H9 (cell line): ENCODE data around the gene KRT35. TPM values are rescaled to one million over a fixed set of nuclear protein-coding genes. Genes with fewer than 3 reads are reported as not detected.

ENCODE experiments used
- DNase-seq: peaks from one replicate; pipeline ENCODE4 v3.0.0-alpha.2; 2017
- H2AFZ ChIP-seq: one replicate; pipeline ENCODE4 v1.6.1; 2013; ENCODE audit warnings: mild to moderate bottlenecking, low read length, control low read depth, moderate library complexity
- H2AK5ac ChIP-seq: 2 replicates; pipeline ENCODE4 v1.6.1; 2013; ENCODE audit warnings: low read length, control low read depth, mixed read lengths; ENCODE audit not compliant: insufficient read length
- H2BK120ac ChIP-seq: one replicate; pipeline ENCODE4 v1.6.1; 2013; ENCODE audit warnings: low read depth, mild to moderate bottlenecking, low read length, control low read depth, inconsistent platforms; ENCODE audit not compliant: poor library complexity, severe bottlenecking
- H2BK12ac ChIP-seq: 2 replicates; pipeline ENCODE4 v1.6.1; 2013; ENCODE audit warnings: low read length, control low read depth, mixed read lengths, low read depth; ENCODE audit not compliant: insufficient read length
- H2BK15ac ChIP-seq: 2 replicates; pipeline ENCODE4 v1.6.1; 2013; ENCODE audit warnings: low read depth, low read length, control low read depth
- H2BK20ac ChIP-seq: one replicate; pipeline ENCODE4 v1.6.1; 2013; ENCODE audit warnings: low read depth, mild to moderate bottlenecking, low read length, control low read depth, inconsistent platforms; ENCODE audit not compliant: poor library complexity, severe bottlenecking
- H2BK5ac ChIP-seq: 2 replicates; pipeline ENCODE4 v1.6.1; 2013; ENCODE audit warnings: low read length, control low read depth, mixed read lengths; ENCODE audit not compliant: insufficient read length
- H3K14ac ChIP-seq: 2 replicates; pipeline ENCODE4 v1.6.1; 2013; ENCODE audit warnings: low read length, control low read depth; ENCODE audit not compliant: insufficient read depth
- H3K18ac ChIP-seq: 2 replicates; pipeline ENCODE4 v1.6.1; 2013; ENCODE audit warnings: low read depth, mild to moderate bottlenecking, mixed read lengths, low read length, control low read depth; ENCODE audit not compliant: insufficient read length
- H3K23ac ChIP-seq: 2 replicates; pipeline ENCODE4 v1.6.1; 2013; ENCODE audit warnings: low read length, control low read depth, mixed read lengths, low read depth; ENCODE audit not compliant: insufficient read length
- H3K23me2 ChIP-seq: 2 replicates; pipeline ENCODE4 v1.6.1; 2013; ENCODE audit warnings: low read depth, mild to moderate bottlenecking, mixed read lengths, low read length, control low read depth; ENCODE audit not compliant: insufficient read length, poor library complexity, severe bottlenecking
- H3K27ac ChIP-seq: 2 replicates; pipeline ENCODE4 v1.5.1; 2013; ENCODE audit warnings: low read length, control low read depth, mixed read lengths, low read depth; ENCODE audit not compliant: insufficient read length
- H3K27me3 ChIP-seq: 2 replicates; pipeline ENCODE4 v1.6.1; 2013; ENCODE audit warnings: low read length, control low read depth, inconsistent platforms; ENCODE audit not compliant: insufficient read depth
- H3K4ac ChIP-seq: 2 replicates; pipeline ENCODE4 v1.6.1; 2013; ENCODE audit warnings: low read depth, mild to moderate bottlenecking, control low read depth, inconsistent platforms, low read length, moderate library complexity
- H3K4me1 ChIP-seq: 2 replicates; pipeline ENCODE4 v1.6.1; 2013; ENCODE audit warnings: low read length, control low read depth, inconsistent platforms; ENCODE audit not compliant: insufficient read depth
- H3K4me2 ChIP-seq: 2 replicates; pipeline ENCODE4 v1.6.1; 2013; ENCODE audit warnings: low read length, control low read depth, mixed read lengths; ENCODE audit not compliant: insufficient read length, insufficient read depth
- H3K56ac ChIP-seq: 2 replicates; pipeline ENCODE4 v1.6.1; 2013; ENCODE audit warnings: low read depth, mild to moderate bottlenecking, mixed read lengths, low read length, control low read depth; ENCODE audit not compliant: insufficient read length
- H3K79me1 ChIP-seq: 2 replicates; pipeline ENCODE4 v1.6.1; 2013; ENCODE audit warnings: low read depth, mild to moderate bottlenecking, moderate library complexity, low read length, control low read depth, inconsistent platforms; ENCODE audit not compliant: insufficient read depth, poor library complexity, severe bottlenecking
- H3K79me2 ChIP-seq: 2 replicates; pipeline ENCODE4 v1.6.1; 2013; ENCODE audit warnings: low read length, control low read depth, inconsistent platforms; ENCODE audit not compliant: insufficient read depth
- H3K9ac ChIP-seq: 2 replicates; pipeline ENCODE4 v1.6.1; 2013; ENCODE audit warnings: low read length, control low read depth, mixed read lengths; ENCODE audit not compliant: insufficient read length; ENCODE audit errors: extremely low read depth
- H3K9me3 ChIP-seq: one replicate; pipeline ENCODE4 v1.6.1; 2013; ENCODE audit warnings: low read depth, low read length, inconsistent platforms; ENCODE audit not compliant: control insufficient read depth
- H3T11ph ChIP-seq: one replicate; pipeline ENCODE4 v1.6.1; 2013; ENCODE audit warnings: mild to moderate bottlenecking, low read length, control low read depth, inconsistent platforms
- H4K20me1 ChIP-seq: one replicate; pipeline ENCODE4 v1.6.1; 2013; ENCODE audit not compliant: control insufficient read depth, insufficient read length, insufficient read depth
- H4K5ac ChIP-seq: 2 replicates; pipeline ENCODE4 v1.6.1; 2013; ENCODE audit warnings: low read depth, mild to moderate bottlenecking, mixed read lengths, low read length, control low read depth; ENCODE audit not compliant: insufficient read length
- H4K8ac ChIP-seq: replicated peaks from 2 replicates; pipeline ENCODE4 v1.6.1; 2013; ENCODE audit warnings: low read length, control low read depth, mixed read lengths, low read depth; ENCODE audit not compliant: insufficient read length
- H4K91ac ChIP-seq: 2 replicates; pipeline ENCODE4 v1.6.1; 2013; ENCODE audit warnings: low read depth, mild to moderate bottlenecking, moderate library complexity, mixed read lengths, low read length, control low read depth; ENCODE audit not compliant: insufficient read length
- H3K27ac Mint-ChIP-seq, 3 experiments: 2 replicates in 2 of 3; 3 replicates in 1 of 3; pipeline ENCODE4 v1.8.0; 2020 to 2021; ENCODE audit warnings: mixed read lengths in 3 of 3, mild to moderate bottlenecking in 1 of 3, moderate library complexity in 1 of 3
- H3K27me3 Mint-ChIP-seq: 2 replicates; pipeline ENCODE4 v1.8.0; 2021; ENCODE audit warnings: low read depth, mild to moderate bottlenecking, moderate library complexity, mixed read lengths
- H3K36me3 Mint-ChIP-seq, 3 experiments: 2 replicates in 2 of 3; 3 replicates in 1 of 3; pipeline ENCODE4 v1.8.0; 2020 to 2021; ENCODE audit warnings: low read depth in 3 of 3, mixed read lengths in 3 of 3; ENCODE audit not compliant: insufficient read depth in 1 of 3
- H3K4me1 Mint-ChIP-seq, 2 experiments: 2 replicates each; pipeline ENCODE4 v1.8.0; 2020; ENCODE audit warnings: mixed read lengths in 2 of 2
- H3K4me3 Mint-ChIP-seq, 2 experiments: 2 replicates in 1 of 2; 3 replicates in 1 of 2; pipeline ENCODE4 v1.8.0; 2020 to 2021; ENCODE audit warnings: mild to moderate bottlenecking in 2 of 2, mixed read lengths in 2 of 2, moderate library complexity in 1 of 2
- H3K9me3 Mint-ChIP-seq, 2 experiments: 2 replicates in 1 of 2; 3 replicates in 1 of 2; pipeline ENCODE4 v1.8.0; 2020; ENCODE audit warnings: mild to moderate bottlenecking in 2 of 2, mixed read lengths in 2 of 2, moderate library complexity in 1 of 2
- WGBS: extraction: QIAGEN DNeasy Blood & Tissue Kit; methylation state at CpG from one replicate; pipeline ENCODE4 v1.1.7; 2013; ENCODE audit warnings: missing lambda C conversion rate, low lambda C conversion rate, mixed read lengths; ENCODE audit not compliant: insufficient read length; ENCODE audit errors: extremely low coverage; 5-methylcytosine and 5-hydroxymethylcytosine counted together
- total RNA-seq: library from RNA; stranded (reverse); gene quantifications from 2 replicates; pipeline ENCODE4 v1.2.1, GENCODE V29; 2021
- TF ChIP-seq, protein P1 (sequence below): fragments of 200-600 bp; sonication (generic); conservative IDR thresholded peaks from 3 replicates; pipeline ENCODE4 v1.8.0; 2021; ENCODE audit warnings: antibody characterized with exemption, mild to moderate bottlenecking

Gene KRT35
- total RNA-seq, 1 experiment from 2014 or later: not detected

DNA sequence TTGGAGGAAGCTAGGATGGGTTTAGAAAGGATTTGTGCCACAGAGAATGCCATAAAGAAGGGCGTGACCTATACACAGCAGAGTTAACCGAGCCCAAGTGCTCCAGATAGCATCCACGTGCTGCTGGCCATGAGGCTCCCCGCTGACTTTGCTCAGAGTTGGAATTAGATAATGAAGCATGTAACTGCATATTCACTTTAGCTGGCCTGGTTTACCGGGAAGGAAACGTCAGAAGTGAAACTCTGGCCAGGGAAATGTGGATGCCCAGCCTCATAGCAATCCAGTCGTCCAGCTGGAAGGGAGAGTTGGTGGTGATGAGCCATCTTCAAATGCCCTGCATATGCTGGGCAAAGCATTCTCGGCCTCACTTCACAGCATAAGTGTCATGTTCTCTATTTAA is 6.1 kb downstream of the KRT35 start:
- Histone ChIP-seq H3K4ac (no peak overlapping the region), H2AK5ac (no peak overlapping the region), H2BK5ac (no peak overlapping the region), H3K27me3 (no peaks in the 10 kb centered on the region), H2BK12ac (no peak overlapping the region), H2AFZ (no peak overlapping the region), H3K27ac (no peak overlapping the region), H3K4me2 (no peak overlapping the region), H3K79me2 (no peaks in the 10 kb centered on the region), H4K20me1 (no peaks in the 10 kb centered on the region), H3K23me2 (no peaks in the 10 kb centered on the region), H2BK120ac (no peak overlapping the region), H3K9me3 (no peaks in the 10 kb centered on the region), H3K4me1 (no peaks in the 10 kb centered on the region), H2BK15ac (no peak overlapping the region), H3K14ac (no peak overlapping the region), H3K56ac (no peak overlapping the region), H3K79me1 (no peaks in the 10 kb centered on the region), H2BK20ac (no peak overlapping the region), H4K91ac (no peak overlapping the region), H3K18ac (no peak overlapping the region), H3K9ac (no peak overlapping the region), H3T11ph (no peak overlapping the region), H3K23ac (no peak overlapping the region), H4K5ac (no peak overlapping the region), H4K8ac (no peak overlapping the region)
- H3K36me3 Mint-ChIP-seq: no peaks in the 10 kb centered on the region; a peak in 1 of 7 replicates
- DNase-seq: no peak
- TF ChIP-seq, protein P1, sequence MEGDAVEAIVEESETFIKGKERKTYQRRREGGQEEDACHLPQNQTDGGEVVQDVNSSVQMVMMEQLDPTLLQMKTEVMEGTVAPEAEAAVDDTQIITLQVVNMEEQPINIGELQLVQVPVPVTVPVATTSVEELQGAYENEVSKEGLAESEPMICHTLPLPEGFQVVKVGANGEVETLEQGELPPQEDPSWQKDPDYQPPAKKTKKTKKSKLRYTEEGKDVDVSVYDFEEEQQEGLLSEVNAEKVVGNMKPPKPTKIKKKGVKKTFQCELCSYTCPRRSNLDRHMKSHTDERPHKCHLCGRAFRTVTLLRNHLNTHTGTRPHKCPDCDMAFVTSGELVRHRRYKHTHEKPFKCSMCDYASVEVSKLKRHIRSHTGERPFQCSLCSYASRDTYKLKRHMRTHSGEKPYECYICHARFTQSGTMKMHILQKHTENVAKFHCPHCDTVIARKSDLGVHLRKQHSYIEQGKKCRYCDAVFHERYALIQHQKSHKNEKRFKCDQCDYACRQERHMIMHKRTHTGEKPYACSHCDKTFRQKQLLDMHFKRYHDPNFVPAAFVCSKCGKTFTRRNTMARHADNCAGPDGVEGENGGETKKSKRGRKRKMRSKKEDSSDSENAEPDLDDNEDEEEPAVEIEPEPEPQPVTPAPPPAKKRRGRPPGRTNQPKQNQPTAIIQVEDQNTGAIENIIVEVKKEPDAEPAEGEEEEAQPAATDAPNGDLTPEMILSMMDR: no peak
- no peak overlapping the region for H3K4me3 Mint-ChIP-seq
- H3K4me1 Mint-ChIP-seq: no peaks in the 10 kb centered on the region
- peaks cover 4% of the 10 kb centered on the region for H3K27me3 Mint-ChIP-seq
- peaks cover 6 to 11% of the 10 kb centered on the region in 2 experiments; a peak in 3 of 5 replicates for H3K9me3 Mint-ChIP-seq
- H3K27ac Mint-ChIP-seq: no peak overlapping the region; a peak in 1 of 7 replicates
- no CpG with 5 or more reads among the region's 8 CpGs for WGBS
